Measurements from ENCODE around the gene HIRA.

HIRA gene

GRCh38 chr22:19412478-19412877, 19.1 kb downstream of the HIRA start:
- no peak for DNase-seq (ENCODE audit: low read depth in 4 of 4, low spot score in 1 of 4)

- no peak for DNase-seq (ENCODE audit: low read depth in 4 of 4, low spot score in 1 of 4)
Measured at GRCh38 chr22:19411690-19412045, 19.9 kb downstream of the HIRA start.

GRCh38 chr22:19410941-19411689, 20.4 kb downstream of the HIRA start:
- DNase-seq (ENCODE audit: low read depth in 4 of 4, low spot score in 1 of 4), result no peak

GRCh38 chr22:19407649-19408606, 23.6 kb downstream of the HIRA start:
- DNase-seq (ENCODE audit: low read depth in 4 of 4, low spot score in 1 of 4), result no peak

- DNase-seq (ENCODE audit: low read depth in 4 of 4, low spot score in 1 of 4), result no peak
Measured at GRCh38 chr22:19406846-19407245, 24.7 kb downstream of the HIRA start.

- no peak for DNase-seq (ENCODE audit: low read depth in 4 of 4, low spot score in 1 of 4)
Measured at GRCh38 chr22:19406281-19406811, 25.2 kb downstream of the HIRA start.

GRCh38 chr22:19405652-19406051, 25.9 kb downstream of the HIRA start:
- no peak for DNase-seq (ENCODE audit: low read depth in 4 of 4, low spot score in 1 of 4)

- DNase-seq (ENCODE audit: low read depth in 4 of 4, low spot score in 1 of 4), result no peak
Measured at GRCh38 chr22:19405133-19405532, 26.4 kb downstream of the HIRA start.

- no peak for DNase-seq (ENCODE audit: low read depth in 4 of 4, low spot score in 1 of 4)
Measured at GRCh38 chr22:19404676-19405075, 26.9 kb downstream of the HIRA start.

GRCh38 chr22:19402642-19403191, 28.8 kb downstream of the HIRA start:
- no peak for DNase-seq (ENCODE audit: low read depth in 4 of 4, low spot score in 1 of 4)

- no peak for DNase-seq (ENCODE audit: low read depth in 4 of 4, low spot score in 1 of 4)
Measured at GRCh38 chr22:19401483-19401882, 30.1 kb downstream of the HIRA start.

- no peak for DNase-seq (ENCODE audit: low read depth in 4 of 4, low spot score in 1 of 4)
Measured at GRCh38 chr22:19400881-19401280, 30.7 kb downstream of the HIRA start.

GRCh38 chr22:19398652-19399051, 32.9 kb downstream of the HIRA start:
- DNase-seq (ENCODE audit: low read depth in 4 of 4, low spot score in 1 of 4), result no peak

GRCh38 chr22:19398206-19398605, 33.3 kb downstream of the HIRA start:
- DNase-seq (ENCODE audit: low read depth in 4 of 4, low spot score in 1 of 4), result no peak

GRCh38 chr22:19397734-19398104, 33.8 kb downstream of the HIRA start:
- no peak for DNase-seq (ENCODE audit: low read depth in 4 of 4, low spot score in 1 of 4)

GRCh38 chr22:19396934-19397733, 34.4 kb downstream of the HIRA start:
- DNase-seq (ENCODE audit: low read depth in 4 of 4, low spot score in 1 of 4), result no peak

GRCh38 chr22:19396561-19396933, 35.0 kb downstream of the HIRA start:
- no peak for DNase-seq (ENCODE audit: low read depth in 4 of 4, low spot score in 1 of 4)

- DNase-seq (ENCODE audit: low read depth in 4 of 4, low spot score in 1 of 4), result no peak
Measured at GRCh38 chr22:19395276-19395675, 36.3 kb downstream of the HIRA start.

- DNase-seq (ENCODE audit: low read depth in 4 of 4, low spot score in 1 of 4), result no peak
Measured at GRCh38 chr22:19394274-19395050, 37.1 kb downstream of the HIRA start.

- no peak for DNase-seq (ENCODE audit: low read depth in 4 of 4, low spot score in 1 of 4)
Measured at GRCh38 chr22:19393704-19394103, 37.8 kb downstream of the HIRA start.

Data from stimulated activated CD4-positive, alpha-beta T cell treated with anti-CD3 and anti-CD28 coated beads, Interleukin-1b, Interleukin-23, amount 100 ng/mL, for 24 hours (primary cell).